Epithelial cell of proximal tubule (primary cell): Measurements from ENCODE around the gene ERMN. TPM values are rescaled to one million over a fixed set of nuclear protein-coding genes. Genes with fewer than 3 reads are reported as not detected.
"Not testable (repeated sequence)": the region's sequence is repeated elsewhere in the genome, so short reads cannot be mapped to it uniquely, and the experiment has no call there.

Experiments
- DNase-seq: peaks from one replicate; pipeline ENCODE4 v3.0.0-alpha.2; 2011; ENCODE audit warnings: low read depth
- H3K4me3 ChIP-seq: 2 replicates; pipeline ENCODE4 v1.5.1; 2011; ENCODE audit warnings: low read depth, mild to moderate bottlenecking, low read length
- CTCF ChIP-seq: conservative IDR thresholded peaks from 2 replicates; pipeline ENCODE4 v1.5.1; 2012; ENCODE audit warnings: low read depth, mild to moderate bottlenecking, low read length
- total RNA-seq: library from RNA; depleted of rRNA; stranded (reverse); fragments of >200 nt; gene quantifications from 2 replicates; pipeline ENCODE4 v1.2.3, GENCODE V29; 2015

The ERMN gene
- total RNA-seq: not detected in 2 replicates

- no peak within 1 kb of the TSS for H3K4me3 ChIP-seq
- DNase-seq: no peak
- TF ChIP-seq CTCF: no peak
These were observed at the start of gene ERMN for GRCh38 chr2:157325786-157326185. TSS of gene ERMN (minus strand) at chr2:157325824. CDS start at chr2:157325642, 182 bp downstream.

- no peak overlapping the region for H3K4me3 ChIP-seq
- TF ChIP-seq CTCF: no peak
- DNase-seq: no peak
These were observed 49.8 kb upstream of the ERMN start for GRCh38 chr2:157375384-157375783.

GRCh38 chr2:157368508-157368907 lies 42.9 kb upstream of the ERMN start:
- DNase-seq: not testable (repeated sequence)

GRCh38 chr2:157367704-157368103 lies 42.1 kb upstream of the ERMN start:
- TF ChIP-seq CTCF: no peak
- H3K4me3 ChIP-seq: no peak overlapping the region
- DNase-seq: no peak

More at GRCh38 chr2:157368508-157368907, 42.9 kb upstream of the ERMN start:
- H3K4me3 ChIP-seq: not testable (repeated sequence)

- DNase-seq: no peak
- no peak for TF ChIP-seq CTCF
- H3K4me3 ChIP-seq: no peak overlapping the region
These were observed 38.8 kb upstream of the ERMN start for GRCh38 chr2:157364257-157364974.

GRCh38 chr2:157363612-157364101 lies 38.0 kb upstream of the ERMN start:
- TF ChIP-seq CTCF: no peak
- no peak for DNase-seq
- H3K4me3 ChIP-seq: no peak overlapping the region

- no peak overlapping the region for H3K4me3 ChIP-seq
- no peak for TF ChIP-seq CTCF
- DNase-seq: no peak
These were observed 37.0 kb upstream of the ERMN start for GRCh38 chr2:157362627-157363026.
